Central memory CD4-positive, alpha-beta T cell (primary cell): Measurements from ENCODE around the gene DHRS13.
A peak's percentile ranks its signal among the peaks of the same experiment; 100 is the strongest.

ENCODE experiments used
- DNase-seq: peaks from one replicate; pipeline ENCODE4 v3.0.0; 2022

Gene DHRS13

DNA sequence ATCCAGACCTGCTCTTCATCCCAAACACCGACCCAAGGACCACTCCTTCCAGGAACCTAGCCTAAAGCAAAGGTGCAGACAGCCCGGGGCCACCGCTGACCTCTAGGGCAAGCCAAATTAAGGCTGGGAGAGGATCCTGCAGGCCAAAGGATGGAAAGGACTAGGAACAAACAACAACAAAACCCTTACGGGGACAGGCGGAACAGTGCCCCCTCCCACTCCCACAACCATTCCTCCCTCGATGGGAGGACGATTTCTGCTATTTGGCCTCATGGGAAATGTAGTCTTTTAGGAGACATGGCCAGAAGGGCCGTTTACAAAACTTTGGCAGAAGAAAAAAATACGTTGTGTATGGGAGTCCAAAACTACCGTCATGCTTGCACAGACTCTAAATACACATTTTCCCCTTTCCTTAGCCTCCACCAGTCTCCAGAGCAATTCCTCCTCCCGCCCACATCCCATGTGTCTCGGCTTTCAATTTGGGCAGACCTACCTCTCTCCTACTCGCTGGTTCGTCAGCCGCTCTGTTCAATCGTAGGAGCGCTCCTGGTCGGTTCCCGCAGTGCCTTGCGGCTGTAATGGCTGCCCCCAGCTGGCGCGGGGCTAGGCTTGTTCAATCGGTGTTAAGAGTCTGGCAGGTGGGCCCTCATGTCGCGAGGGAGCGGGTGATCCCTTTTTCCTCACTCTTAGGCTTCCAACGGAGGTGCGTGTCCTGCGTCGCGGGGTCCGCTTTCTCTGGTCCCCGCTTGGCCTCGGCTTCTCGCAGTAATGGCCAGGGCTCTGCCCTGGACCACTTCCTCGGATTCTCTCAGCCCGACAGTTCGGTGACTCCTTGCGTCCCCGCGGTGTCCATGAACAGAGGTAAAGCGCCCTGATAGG is 48.2 kb downstream of the DHRS13 start, which contains the start of gene ERAL1:
TSS of gene ERAL1 (plus strand) at position 560 of the 879 bp plus-strand sequence. CDS start at position 579, 19 bp downstream.
- DNase-seq: peak; percentile 84

DNA sequence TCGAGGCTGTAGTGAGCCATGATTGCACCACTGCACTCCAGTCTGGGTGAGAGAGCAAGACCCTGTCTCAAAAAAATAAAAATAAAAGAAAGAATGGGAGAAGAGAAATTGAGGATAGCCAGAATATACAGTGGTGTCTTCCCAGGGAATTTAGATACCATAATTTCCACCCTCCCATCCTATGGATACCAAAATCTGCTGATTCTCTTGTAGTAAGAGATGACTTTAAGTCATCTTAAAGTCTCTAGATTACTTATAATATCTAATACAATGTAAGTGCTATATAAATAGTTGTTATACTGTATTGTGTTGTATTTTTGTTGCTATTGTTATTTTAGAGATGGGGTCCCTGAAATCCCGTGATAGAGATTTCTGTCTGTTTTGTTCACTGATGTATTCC is 49.6 kb downstream of the DHRS13 start:
- no peak for DNase-seq

DNA sequence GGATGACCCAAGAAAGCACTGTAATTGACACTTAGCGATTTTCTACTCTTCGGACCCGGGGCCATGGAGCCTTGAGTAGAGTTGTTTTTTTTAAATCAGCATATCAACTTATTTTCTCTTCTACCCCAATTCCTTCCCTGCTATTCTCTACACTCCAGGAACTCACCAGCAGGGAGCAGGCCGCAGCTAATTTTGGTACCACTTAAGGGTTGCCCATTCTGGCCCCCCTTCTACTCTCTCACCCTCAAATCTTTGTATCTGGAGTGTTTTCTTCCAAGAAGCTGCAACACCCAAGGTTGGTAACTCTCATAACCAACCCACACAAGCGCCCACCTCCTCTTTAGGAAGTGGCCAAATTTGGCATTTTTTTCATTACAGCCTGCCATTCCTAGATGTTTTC is 53.6 kb downstream of the DHRS13 start:
- no peak for DNase-seq

DNA sequence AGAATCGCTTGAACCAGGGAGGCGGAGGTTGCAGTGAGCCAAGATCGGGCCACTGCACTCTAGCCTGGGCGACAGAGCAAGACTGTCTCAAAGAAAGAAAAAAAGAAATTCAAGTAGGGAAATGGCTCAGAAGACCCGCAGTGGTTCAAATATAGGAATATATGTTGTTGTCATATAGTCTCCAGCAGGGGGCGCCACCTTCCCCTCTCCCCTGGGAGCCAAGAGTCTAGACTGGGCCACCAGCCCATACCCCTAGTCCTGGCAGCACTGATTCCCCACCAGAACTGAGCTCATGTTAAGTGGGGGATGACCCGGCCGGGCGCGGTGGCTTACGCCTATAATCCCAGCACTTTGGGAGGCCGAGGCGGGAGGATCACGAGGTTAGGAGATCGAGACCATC is 54.2 kb downstream of the DHRS13 start:
- peak; percentile 36 for DNase-seq
